PC-3 (cell line): ENCODE data around the gene PCDHA5. TPM values are rescaled to one million over a fixed set of nuclear protein-coding genes. Genes with fewer than 3 reads are reported as not detected.

ENCODE experiments used
- ATAC-seq: fragments of 200-7000 bp; cut with Tn5 transposase; 2 replicates; pipeline ENCODE4 v1.9.1; 2020; ENCODE audit warnings: mild to moderate bottlenecking, moderate library complexity
- BruUV-seq: library from RNA; stranded (reverse); fragments of 400-500 nt; replicated peaks from 2 replicates; lab custom pipeline; 2021; lab: Mats Ljungman, UMichigan
- CTCF ChIA-PET: fragments of 300-600 bp; sonication (Branson Sonifier 250); formaldehyde crosslinking; loops from one replicate; lab custom pipeline; 2022; ENCODE audit warnings: antibody characterized with exemption; lab: Charles Lee
- POLR2A ChIA-PET: fragments of 300-600 bp; sonication (Branson Sonifier 250); formaldehyde crosslinking; loops from one replicate; lab custom pipeline; 2022; ENCODE audit warnings: antibody characterized with exemption; ENCODE audit not compliant: unreplicated experiment; lab: Charles Lee
- DNase-seq: peaks from one replicate; pipeline ENCODE4 v3.0.0-alpha.2; 2015
- H2AFZ ChIP-seq: fragments of 300-600 bp; sonication (generic); 2 replicates; pipeline ENCODE4 v1.6.0; 2016; ENCODE audit warnings: antibody characterized with exemption, low read length
- H3F3A ChIP-seq: fragments of 300-600 bp; sonication (generic); one replicate; pipeline ENCODE4 v1.6.0; 2017; ENCODE audit warnings: antibody characterized with exemption, low read length, control low read depth, mild to moderate bottlenecking; ENCODE audit not compliant: unreplicated experiment
- H3K27ac ChIP-seq: fragments of 300-600 bp; sonication (generic); 2 replicates; pipeline ENCODE4 v1.5.1; 2016; ENCODE audit warnings: mild to moderate bottlenecking, low read length
- H3K27me3 ChIP-seq: fragments of 300-600 bp; sonication (generic); 2 replicates; pipeline ENCODE4 v1.6.1; 2016; ENCODE audit warnings: low read length, mixed read lengths
- H3K36me3 ChIP-seq: fragments of 300-600 bp; sonication (generic); 2 replicates; pipeline ENCODE4 v1.6.1; 2016; ENCODE audit warnings: low read depth, mixed run types, low read length, mixed read lengths
- H3K4me1 ChIP-seq: fragments of 300-600 bp; sonication (generic); 2 replicates; pipeline ENCODE4 v1.5.1; 2016; ENCODE audit warnings: low read length; ENCODE audit not compliant: insufficient read depth
- H3K4me2 ChIP-seq: fragments of 300-600 bp; sonication (generic); 2 replicates; pipeline ENCODE4 v1.6.0; 2016; ENCODE audit warnings: low read length
- H3K4me3 ChIP-seq: fragments of 300-600 bp; sonication (generic); 2 replicates; pipeline ENCODE4 v1.5.1; 2016; ENCODE audit warnings: mild to moderate bottlenecking, low read length, mixed read lengths
- H3K79me2 ChIP-seq: fragments of 300-600 bp; sonication (generic); 2 replicates; pipeline ENCODE4 v1.6.1; 2017; ENCODE audit warnings: low read length, mixed read lengths
- H3K9ac ChIP-seq: fragments of 300-600 bp; sonication (generic); 2 replicates; pipeline ENCODE4 v1.6.0; 2016; ENCODE audit warnings: mild to moderate bottlenecking, low read length
- H3K9me2 ChIP-seq: fragments of 300-600 bp; sonication (generic); replicated peaks from 2 replicates; pipeline ENCODE4 v1.6.1; 2016; ENCODE audit warnings: mixed run types, low read length, mixed read lengths
- H3K9me3 ChIP-seq: fragments of 300-600 bp; sonication (generic); 2 replicates; pipeline ENCODE4 v1.6.1; 2016; ENCODE audit warnings: low read length, mixed read lengths
- H4K20me1 ChIP-seq: fragments of 300-600 bp; sonication (generic); 2 replicates; pipeline ENCODE4 v1.6.1; 2016; ENCODE audit warnings: low read length, mixed read lengths
- CTCF ChIP-seq: fragments of 300-600 bp; sonication (generic); conservative IDR thresholded peaks from 2 replicates; pipeline ENCODE4 v1.5.1; 2017; ENCODE audit warnings: antibody characterized with exemption, low read depth, mild to moderate bottlenecking, low read length
- EZH2 ChIP-seq: fragments of 300-600 bp; sonication (generic); IDR thresholded peaks from one replicate; pipeline ENCODE4 v1.6.1; 2017; ENCODE audit warnings: antibody characterized with exemption, mild to moderate bottlenecking, low read length; ENCODE audit not compliant: unreplicated experiment
- EZH2phosphoT487 ChIP-seq: fragments of 300-600 bp; sonication (generic); IDR thresholded peaks from 2 replicates; pipeline ENCODE4 v1.6.1; 2018; ENCODE audit warnings: mild to moderate bottlenecking, antibody characterized with exemption, low read length, borderline replicate concordance
- intact Hi-C: fragments of 100-400 bp; cut with micrococcal nuclease; formaldehyde crosslinking; loops from 2 replicates; pipeline ENCODE4 v1.9.0; 2023
- total RNA-seq: library from RNA; depleted of rRNA; stranded (reverse); fragments of >200 nt; gene quantifications from 2 replicates; pipeline ENCODE4 v1.2.3, GENCODE V29; 2014

The PCDHA5 gene
- total RNA-seq, 1 experiment from 2014 or later, result 1.5 TPM

- TF ChIP-seq EZH2phosphoT487 (no peak), CTCF (no peak), EZH2 (no peak)
- no peak for DNase-seq
- Histone ChIP-seq H3F3A (no peaks in the 10 kb centered on the region), H4K20me1 (no peaks in the 10 kb centered on the region), H3K9me3 (no peaks in the 10 kb centered on the region), H3K27ac (no peak overlapping the region), H3K9me2 (no peaks in the 10 kb centered on the region), H3K9ac (no peak overlapping the region), H3K27me3 (no peaks in the 10 kb centered on the region), H3K4me3 (no peak overlapping the region), H3K36me3 (no peaks in the 10 kb centered on the region), H3K4me2 (no peak overlapping the region), H3K4me1 (no peaks in the 10 kb centered on the region), H2AFZ (no peak overlapping the region), H3K79me2 (no peaks in the 10 kb centered on the region)
- ChIA-PET POLR2A (no interaction called here), CTCF (no interaction called here)
- intact Hi-C loops, result no loop called here
- no TSS peak for BruUV-seq
- no peak for ATAC-seq
These were observed 36.5 kb downstream of the PCDHA5 start for GRCh38 chr5:140857987-140858240.

DNA sequence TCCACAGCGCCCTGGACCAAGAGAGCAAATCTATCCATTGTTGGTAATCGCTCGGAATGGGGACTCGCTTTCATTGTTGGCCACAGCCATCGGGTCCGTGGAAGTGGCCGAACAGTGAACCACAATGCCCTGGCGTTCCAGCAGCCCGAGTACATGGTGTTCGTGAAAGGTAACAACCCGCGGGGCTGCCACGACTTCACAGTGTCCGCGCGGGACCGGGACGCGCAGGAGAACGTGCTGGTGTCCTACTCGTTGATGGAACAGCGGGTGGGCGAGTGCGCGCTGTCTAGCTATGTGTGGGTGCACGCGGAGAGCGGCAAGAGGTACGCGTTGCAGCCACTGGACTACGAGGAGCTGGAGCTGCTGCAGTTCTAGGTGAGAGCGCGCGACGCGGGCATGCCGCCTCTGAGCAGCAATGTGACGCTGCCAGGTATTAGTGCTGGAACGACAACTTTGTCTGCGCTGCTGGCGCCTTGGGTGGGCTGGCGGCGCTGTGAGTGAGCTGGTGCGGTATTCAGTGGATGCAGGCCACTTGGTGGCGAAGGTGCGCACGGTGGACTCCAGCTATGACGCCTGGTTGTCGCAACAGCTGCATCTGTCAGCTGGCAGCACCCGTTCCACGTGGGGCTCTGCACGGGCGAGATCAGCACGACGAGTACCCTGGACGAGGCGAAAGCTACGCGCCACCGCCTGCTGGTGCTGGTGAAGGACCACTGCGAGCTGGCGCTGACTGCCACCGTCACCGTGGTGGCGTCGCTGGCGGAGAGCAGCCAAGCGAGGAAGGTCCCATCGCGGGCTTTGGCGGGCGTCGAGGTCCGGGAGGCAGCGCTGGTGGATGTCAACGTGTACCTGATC, 41.3 kb downstream of the PCDHA5 start:
- Histone ChIP-seq H3K9me3 (no peaks in the 10 kb centered on the region), H3K4me2 (no peak overlapping the region), H3K4me1 (no peaks in the 10 kb centered on the region), H3K4me3 (no peak overlapping the region), H3K79me2 (no peaks in the 10 kb centered on the region), H4K20me1 (no peaks in the 10 kb centered on the region), H3K36me3 (no peaks in the 10 kb centered on the region), H2AFZ (no peak overlapping the region), H3K27ac (no peak overlapping the region), H3K9me2 (no peaks in the 10 kb centered on the region), H3K27me3 (no peaks in the 10 kb centered on the region), H3K9ac (no peak overlapping the region), H3F3A (no peaks in the 10 kb centered on the region)
- no peak for TF ChIP-seq EZH2
- no peak for TF ChIP-seq EZH2phosphoT487
- TF ChIP-seq CTCF, result no peak
- BruUV-seq, result no TSS peak
- ChIA-PET CTCF (no interaction called here), POLR2A (no interaction called here)
- DNase-seq (no peak), ATAC-seq (no peak)
- intact Hi-C loops, result no loop called here
